Lung (tissue), 12 donors: ENCODE results near the gene MSRB1. TPM values are rescaled to one million over a fixed set of nuclear protein-coding genes. Genes with fewer than 3 reads are reported as not detected.
"Not testable (repeated sequence)": the region's sequence is repeated elsewhere in the genome, so short reads cannot be mapped to it uniquely, and the experiment has no call there.

ENCODE experiments used
- ATAC-seq: fragments of 200-7000 bp; cut with Tn5 transposase; one replicate; pipeline ENCODE4 v1.9.1; 2020; ENCODE audit warnings: moderate number of reproducible peaks; ENCODE audit not compliant: insufficient read depth, low FRiP score
- DNase-seq, 3 donors: peaks; one replicate each; pipeline ENCODE4 v3.0.0-alpha.2; 2013 to 2017
- H3K27ac ChIP-seq, 2 donors: one replicate each; pipeline ENCODE4 v1.5.1; 2013; ENCODE audit warnings: mild to moderate bottlenecking in 2 of 2, moderate library complexity in 2 of 2, control low read depth in 1 of 2, inconsistent platforms in 1 of 2, low read depth in 1 of 2, low read length in 1 of 2
- H3K27me3 ChIP-seq, 3 donors: one replicate each; pipeline ENCODE4 v1.5.1; 2013; ENCODE audit warnings: low read length in 2 of 3; ENCODE audit not compliant: control insufficient read depth in 3 of 3, insufficient read depth in 3 of 3
- H3K36me3 ChIP-seq, 4 donors: one replicate each; pipeline ENCODE4 v1.5.1; 2013; ENCODE audit warnings: low read length in 4 of 4, mild to moderate bottlenecking in 1 of 4, moderate library complexity in 1 of 4; ENCODE audit not compliant: control insufficient read depth in 4 of 4, insufficient read depth in 4 of 4
- H3K4me1 ChIP-seq, 5 donors: one replicate each; pipeline ENCODE4 v1.5.1; 2013; ENCODE audit warnings: low read length in 5 of 5, mild to moderate bottlenecking in 2 of 5, moderate library complexity in 1 of 5; ENCODE audit not compliant: control insufficient read depth in 5 of 5, insufficient read depth in 5 of 5
- H3K4me3 ChIP-seq: one replicate; pipeline ENCODE4 v1.5.1; 2013; ENCODE audit warnings: mild to moderate bottlenecking, control low read depth, moderate library complexity
- H3K9ac ChIP-seq, 2 donors: one replicate each; pipeline ENCODE4 v1.5.1; 2013; ENCODE audit warnings: low read length in 2 of 2, control low read depth in 1 of 2; ENCODE audit not compliant: insufficient read depth in 1 of 2
- H3K9me3 ChIP-seq, 4 donors: one replicate each; pipeline ENCODE4 v1.5.1; 2013; ENCODE audit warnings: low read length in 3 of 4, mild to moderate bottlenecking in 1 of 4, moderate library complexity in 1 of 4; ENCODE audit not compliant: control insufficient read depth in 4 of 4, insufficient read depth in 3 of 4
- WGBS, 2 donors: extraction: QIAGEN DNeasy Blood & Tissue Kit; methylation state at CpG; one replicate each; pipeline ENCODE4 v1.1.7; 2013; 5-methylcytosine and 5-hydroxymethylcytosine counted together
- polyA plus RNA-seq, 2 donors: library from polyadenylated mRNA; stranded (reverse); fragments of 200-250 nt; gene quantifications; one replicate each; pipeline ENCODE4 v1.2.1, GENCODE V29; 2013
- total RNA-seq, 2 donors: library from RNA; depleted of rRNA in 1 of 2; stranded (reverse); fragments of >200 nt in 1 of 2; gene quantifications; one replicate each; pipeline ENCODE4 v1.2.1, GENCODE V29; 2014 to 2021
- TF ChIP-seq, protein P1 (sequence below): IDR thresholded peaks from 2 replicates; pipeline ENCODE4 v1.5.1; 2012; ENCODE audit warnings: mild to moderate bottlenecking; ENCODE audit errors: control extremely low read depth, extremely low read depth
- donor health status: control.
- donor health status: control.
- donor health status: Bipolar disorder and iron deficiency.
- donor health status: healthy.
- donor health status: DM: yes; HTN: yes; CAD: no.

The MSRB1 gene
- total and polyA plus RNA-seq, 4 donors: 11.1 to 164 (median 51.2) TPM

GRCh38 chr16:1922357-1922756, 20.6 kb downstream of the MSRB1 start:
- Histone ChIP-seq H3K36me3 (no peaks in the 10 kb centered on the region), H3K4me3 (no peak overlapping the region), H3K9me3 (peaks cover 0 to 2% (median 0%) of the 10 kb centered on the region in 4 donors), H3K27ac (no peak overlapping the region), H3K9ac (no peak overlapping the region), H3K27me3 (peaks cover 7 to 51% (median 46%) of the 10 kb centered on the region in 3 donors), H3K4me1 (peaks cover 0 to 6% (median 0%) of the 10 kb centered on the region in 5 donors)
- TF ChIP-seq, protein P1, sequence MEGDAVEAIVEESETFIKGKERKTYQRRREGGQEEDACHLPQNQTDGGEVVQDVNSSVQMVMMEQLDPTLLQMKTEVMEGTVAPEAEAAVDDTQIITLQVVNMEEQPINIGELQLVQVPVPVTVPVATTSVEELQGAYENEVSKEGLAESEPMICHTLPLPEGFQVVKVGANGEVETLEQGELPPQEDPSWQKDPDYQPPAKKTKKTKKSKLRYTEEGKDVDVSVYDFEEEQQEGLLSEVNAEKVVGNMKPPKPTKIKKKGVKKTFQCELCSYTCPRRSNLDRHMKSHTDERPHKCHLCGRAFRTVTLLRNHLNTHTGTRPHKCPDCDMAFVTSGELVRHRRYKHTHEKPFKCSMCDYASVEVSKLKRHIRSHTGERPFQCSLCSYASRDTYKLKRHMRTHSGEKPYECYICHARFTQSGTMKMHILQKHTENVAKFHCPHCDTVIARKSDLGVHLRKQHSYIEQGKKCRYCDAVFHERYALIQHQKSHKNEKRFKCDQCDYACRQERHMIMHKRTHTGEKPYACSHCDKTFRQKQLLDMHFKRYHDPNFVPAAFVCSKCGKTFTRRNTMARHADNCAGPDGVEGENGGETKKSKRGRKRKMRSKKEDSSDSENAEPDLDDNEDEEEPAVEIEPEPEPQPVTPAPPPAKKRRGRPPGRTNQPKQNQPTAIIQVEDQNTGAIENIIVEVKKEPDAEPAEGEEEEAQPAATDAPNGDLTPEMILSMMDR: no peak
- DNase-seq (no peak), ATAC-seq (no peak)
- 78 to 84% methylated on average over 8 of the region's 8 CpGs for WGBS, 2 donors

GRCh38 chr16:1920727-1921171, 22.2 kb downstream of the MSRB1 start:
- H3K4me1 ChIP-seq: peaks cover 0 to 6% (median 0%) of the 10 kb centered on the region in 5 donors
- H3K9ac ChIP-seq: no peak overlapping the region
- TF ChIP-seq, protein P1: no peak
- no peak overlapping the region for H3K27ac ChIP-seq
- WGBS, 2 donors: 12 to 13% methylated on average over 15 of the region's 15 CpGs
- peaks cover 0 to 4% (median 0%) of the 10 kb centered on the region in 4 donors for H3K9me3 ChIP-seq
- DNase-seq (peak in 1 of 3 donors; percentile 31), ATAC-seq (peak; percentile 34)
- no peak overlapping the region for H3K4me3 ChIP-seq
- H3K36me3 ChIP-seq: no peaks in the 10 kb centered on the region
- H3K27me3 ChIP-seq: peaks cover 7 to 66% (median 55%) of the 10 kb centered on the region in 3 donors

DNA sequence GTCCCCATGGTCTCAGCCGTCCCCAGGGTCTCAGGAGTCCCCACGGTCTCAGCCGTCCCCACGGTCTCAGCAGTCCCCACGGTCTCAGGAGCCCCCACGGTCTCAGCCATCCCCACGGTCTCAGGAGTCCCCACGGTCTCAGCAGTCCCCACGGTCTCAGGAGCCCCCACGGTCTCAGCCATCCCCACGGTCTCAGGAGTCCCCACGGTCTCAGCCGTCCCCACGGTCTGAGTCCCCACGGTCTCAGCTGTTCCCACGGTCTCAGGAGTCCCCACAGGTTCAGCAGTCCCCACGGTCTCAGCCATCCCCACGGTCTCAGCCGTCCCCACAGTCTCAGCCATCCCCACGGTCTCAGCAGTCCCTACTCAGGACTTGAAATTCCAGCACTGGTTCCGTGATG, 22.9 kb downstream of the MSRB1 start:
- not testable (repeated sequence) for H3K9me3 ChIP-seq, H3K36me3 ChIP-seq, H3K4me3 ChIP-seq, H3K27ac ChIP-seq, DNase-seq, ATAC-seq, H3K4me1 ChIP-seq, H3K9ac ChIP-seq
- WGBS, 2 donors: 68 to 75% methylated on average over 21 of the region's 21 CpGs
- H3K27me3 ChIP-seq: peaks cover 7 to 68% (median 55%) of the 10 kb centered on the region in 3 donors

DNA sequence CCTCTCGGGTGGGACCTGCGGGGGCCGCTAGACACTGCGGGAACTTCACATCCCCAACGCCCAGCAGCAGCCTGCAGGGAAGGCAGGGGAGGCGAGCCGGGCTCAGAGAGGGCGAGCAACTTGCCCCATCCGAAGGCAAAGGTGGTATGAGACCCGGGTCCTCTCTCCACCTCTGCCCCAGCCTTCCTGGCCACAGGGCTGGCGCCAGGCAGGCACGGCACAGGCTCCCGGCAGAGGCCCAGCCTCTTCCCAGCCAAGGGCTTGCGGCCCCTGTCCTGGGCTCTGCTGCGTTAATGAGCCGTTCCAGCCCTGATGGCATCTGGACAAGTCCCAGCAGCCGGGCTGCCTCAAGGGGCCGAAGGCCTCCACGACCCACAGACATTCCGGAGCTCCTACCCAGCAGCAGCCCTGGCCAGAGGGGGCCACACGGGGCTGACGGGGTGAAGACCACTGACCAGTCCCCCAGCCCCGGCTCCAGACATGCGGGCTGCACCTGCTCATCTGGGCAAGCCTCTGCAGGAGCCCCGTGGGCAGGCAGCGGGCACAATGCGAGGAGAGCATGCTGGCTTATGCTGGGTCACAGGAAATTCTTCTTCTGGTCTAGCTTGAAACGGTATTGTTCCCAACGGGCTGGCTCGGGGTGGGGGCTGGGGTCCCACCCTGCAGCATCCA, 23.5 kb downstream of the MSRB1 start:
- TF ChIP-seq, protein P1: no peak
- WGBS, 2 donors: 39 to 47% methylated on average over 29 to 30 of the region's 30 CpGs
- H3K9ac ChIP-seq: no peak overlapping the region
- peaks cover 7 to 65% (median 57%) of the 10 kb centered on the region in 3 donors for H3K27me3 ChIP-seq
- H3K9me3 ChIP-seq: peaks cover 0 to 4% (median 0%) of the 10 kb centered on the region in 4 donors
- no peak overlapping the region for H3K27ac ChIP-seq
- DNase-seq (no peak), ATAC-seq (no peak)
- no peaks in the 10 kb centered on the region for H3K36me3 ChIP-seq
- H3K4me1 ChIP-seq: peaks cover 0 to 6% (median 0%) of the 10 kb centered on the region in 5 donors
- no peak overlapping the region for H3K4me3 ChIP-seq
